HG02884 (cell line): Measurements from ENCODE around the gene AP4E1.
"Not testable (repeated sequence)": the region's sequence is repeated elsewhere in the genome, so short reads cannot be mapped to it uniquely, and the experiment has no call there.

ENCODE experiments used
- ATAC-seq: cut with Tn5 transposase; IDR thresholded peaks from one replicate; pipeline ENCODE4 v1.9.1; 2021; ENCODE audit warnings: mild to moderate bottlenecking, moderate library complexity; ENCODE audit not compliant: unreplicated experiment

AP4E1 gene

GRCh38 chr15:51011212-51011611, 102.7 kb downstream of the AP4E1 start:
- ATAC-seq: no peak

GRCh38 chr15:51016615-51017014, 108.1 kb downstream of the AP4E1 start:
- ATAC-seq: no peak

- no peak for ATAC-seq
Measured at GRCh38 chr15:51022206-51022605, 113.7 kb downstream of the AP4E1 start.

GRCh38 chr15:51023499-51023898, 115.0 kb downstream of the AP4E1 start:
- no peak for ATAC-seq

- ATAC-seq: no peak
Measured at GRCh38 chr15:51024735-51025453, 116.4 kb downstream of the AP4E1 start.

GRCh38 chr15:51025454-51025846, 117.0 kb downstream of the AP4E1 start:
- no peak for ATAC-seq

GRCh38 chr15:51030649-51031316, 122.3 kb downstream of the AP4E1 start:
- ATAC-seq: no peak

GRCh38 chr15:51037474-51037873, 129.0 kb downstream of the AP4E1 start:
- ATAC-seq: not testable (repeated sequence)

GRCh38 chr15:51038162-51038973, 129.9 kb downstream of the AP4E1 start:
- no peak for ATAC-seq

- no peak for ATAC-seq
Measured at GRCh38 chr15:51038974-51039319, 130.5 kb downstream of the AP4E1 start.

GRCh38 chr15:51044037-51044727, 135.7 kb downstream of the AP4E1 start:
- ATAC-seq: no peak

- ATAC-seq: no peak
Measured at GRCh38 chr15:51046016-51046415, 137.5 kb downstream of the AP4E1 start.

- no peak for ATAC-seq
Measured at GRCh38 chr15:51046799-51047449, 138.4 kb downstream of the AP4E1 start.

- no peak for ATAC-seq
Measured at GRCh38 chr15:51048308-51048707, 139.8 kb downstream of the AP4E1 start.

- no peak for ATAC-seq
Measured at GRCh38 chr15:51049081-51049480, 140.6 kb downstream of the AP4E1 start.

GRCh38 chr15:51051776-51052175, 143.3 kb downstream of the AP4E1 start:
- no peak for ATAC-seq

- ATAC-seq: no peak
Measured at GRCh38 chr15:51053571-51053970, 145.1 kb downstream of the AP4E1 start.

GRCh38 chr15:51054535-51054934, 146.1 kb downstream of the AP4E1 start:
- no peak for ATAC-seq
